Neutrophil (primary cell): Measurements from ENCODE around the gene PNRC1.

ENCODE experiments used
- H3K27ac ChIP-seq: fragments of 200-600 bp; sonication (generic); 2 replicates; pipeline ENCODE4 v1.5.1; 2016; ENCODE audit warnings: mild to moderate bottlenecking, moderate library complexity
- H3K27me3 ChIP-seq: fragments of 200-600 bp; sonication (generic); 2 replicates; pipeline ENCODE4 v1.6.0; 2016; ENCODE audit warnings: mild to moderate bottlenecking
- H3K36me3 ChIP-seq: fragments of 200-600 bp; sonication (generic); 2 replicates; pipeline ENCODE4 v1.5.1; 2017
- H3K4me1 ChIP-seq, 2 experiments: fragments of 200-600 bp in 1 of 2; sonication (generic) in 1 of 2; 1 replicate in 1 of 2; 2 replicates in 1 of 2; pipeline versions ENCODE4 v1.5.1 to v1.6.1; 2013 to 2016; ENCODE audit warnings: low read depth in 1 of 2, low read length in 1 of 2, mild to moderate bottlenecking in 1 of 2, moderate library complexity in 1 of 2; ENCODE audit not compliant: control insufficient read depth in 1 of 2, insufficient read depth in 1 of 2
- H3K4me3 ChIP-seq, 2 experiments: fragments of 200-600 bp in 1 of 2; sonication (generic) in 1 of 2; 1 replicate in 1 of 2; 2 replicates in 1 of 2; pipeline ENCODE4 v1.5.1; 2013 to 2016; ENCODE audit warnings: low read depth in 1 of 2, low read length in 1 of 2, mild to moderate bottlenecking in 1 of 2, moderate library complexity in 1 of 2
- H3K9me3 ChIP-seq: fragments of 200-600 bp; sonication (generic); 2 replicates; pipeline ENCODE4 v1.5.1; 2016
- CTCF ChIP-seq: fragments of 200-600 bp; sonication (generic); IDR thresholded peaks from 2 replicates; pipeline ENCODE4 v1.5.1; 2016; ENCODE audit warnings: antibody characterized with exemption

The PNRC1 gene

GRCh38 chr6:89084954-89085353 lies 4.4 kb downstream of the PNRC1 start:
- no peak for TF ChIP-seq CTCF

GRCh38 chr6:89085409-89086205 lies 5.1 kb downstream of the PNRC1 start:
- Histone ChIP-seq H3K27ac (peak overlapping the region; percentile 99), H3K27me3 (no peaks in the 10 kb centered on the region), H3K36me3 (peaks cover 42% of the 10 kb centered on the region), H3K4me3 (peak overlapping the region in 1 of 2 experiments; percentile 1), H3K9me3 (no peaks in the 10 kb centered on the region), H3K4me1 (peaks cover 72 to 73% of the 10 kb centered on the region in 2 experiments)
- TF ChIP-seq CTCF = no peak

More at GRCh38 chr6:89084954-89085353, 4.4 kb downstream of the PNRC1 start:
- no peaks in the 10 kb centered on the region for H3K9me3 ChIP-seq
- H3K4me3 ChIP-seq = peak overlapping the region in 1 of 2 experiments; percentile 1
- H3K27ac ChIP-seq = peak overlapping the region; percentile 99
- H3K27me3 ChIP-seq = no peaks in the 10 kb centered on the region
- H3K4me1 ChIP-seq = peaks cover 71% of the 10 kb centered on the region in 2 experiments
- peaks cover 42% of the 10 kb centered on the region for H3K36me3 ChIP-seq

- H3K4me3 ChIP-seq = peak overlapping the region; percentile 20 to 23
- no peaks in the 10 kb centered on the region for H3K9me3 ChIP-seq
- TF ChIP-seq CTCF = no peak
- H3K36me3 ChIP-seq = peaks cover 33% of the 10 kb centered on the region
- no peaks in the 10 kb centered on the region for H3K27me3 ChIP-seq
- peak overlapping the region; percentile 65 for H3K27ac ChIP-seq
- peaks cover 66 to 67% of the 10 kb centered on the region in 2 experiments for H3K4me1 ChIP-seq
Observed at GRCh38 chr6:89087881-89088280, 7.3 kb downstream of the PNRC1 start.

- Histone ChIP-seq H3K9me3 (no peaks in the 10 kb centered on the region), H3K36me3 (no peaks in the 10 kb centered on the region), H3K27me3 (no peaks in the 10 kb centered on the region), H3K4me1 (no peaks in the 10 kb centered on the region), H3K4me3 (no peak overlapping the region), H3K27ac (no peak overlapping the region)
- TF ChIP-seq CTCF = no peak
Observed at GRCh38 chr6:89098461-89098860, 17.9 kb downstream of the PNRC1 start.

- H3K9me3 ChIP-seq = no peaks in the 10 kb centered on the region
- TF ChIP-seq CTCF = no peak
- H3K4me1 ChIP-seq = no peaks in the 10 kb centered on the region
- no peaks in the 10 kb centered on the region for H3K27me3 ChIP-seq
- H3K36me3 ChIP-seq = no peaks in the 10 kb centered on the region
- no peak overlapping the region for H3K4me3 ChIP-seq
- no peak overlapping the region for H3K27ac ChIP-seq
Observed at GRCh38 chr6:89100114-89100513, 19.6 kb downstream of the PNRC1 start.
